HG03521 (cell line): Measurements from ENCODE around the gene CYP4A22.
"Not testable (repeated sequence)": the region's sequence is repeated elsewhere in the genome, so short reads cannot be mapped to it uniquely, and the experiment has no call there.

ENCODE experiments used
- ATAC-seq: cut with Tn5 transposase; IDR thresholded peaks from one replicate; pipeline ENCODE4 v1.9.1; 2021; ENCODE audit warnings: mild to moderate bottlenecking, moderate library complexity; ENCODE audit not compliant: unreplicated experiment

The CYP4A22 gene

DNA sequence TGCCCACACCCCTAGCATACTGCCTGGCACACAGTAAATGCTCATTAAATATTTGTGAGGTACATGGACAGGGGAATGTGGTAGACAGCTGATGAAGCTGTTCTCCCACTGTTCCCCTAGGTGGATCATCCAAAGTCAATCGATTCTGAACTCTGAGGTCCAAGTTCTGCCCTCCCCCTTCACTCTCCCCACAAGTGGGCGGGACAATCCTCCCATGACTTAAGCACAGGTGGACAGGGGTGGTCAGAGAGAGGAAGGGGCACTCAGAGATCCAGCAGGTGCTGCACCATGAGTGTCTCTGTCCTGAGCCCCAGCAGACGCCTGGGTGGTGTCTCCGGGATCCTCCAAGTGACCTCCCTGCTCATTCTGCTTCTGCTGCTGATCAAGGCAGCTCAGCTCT lies at the start of gene CYP4A22:
CYP4A22 (plus strand) TSS at position 244 of the 400 bp plus-strand sequence; CDS start at position 289, 45 bp downstream.
- ATAC-seq, result no peak

DNA sequence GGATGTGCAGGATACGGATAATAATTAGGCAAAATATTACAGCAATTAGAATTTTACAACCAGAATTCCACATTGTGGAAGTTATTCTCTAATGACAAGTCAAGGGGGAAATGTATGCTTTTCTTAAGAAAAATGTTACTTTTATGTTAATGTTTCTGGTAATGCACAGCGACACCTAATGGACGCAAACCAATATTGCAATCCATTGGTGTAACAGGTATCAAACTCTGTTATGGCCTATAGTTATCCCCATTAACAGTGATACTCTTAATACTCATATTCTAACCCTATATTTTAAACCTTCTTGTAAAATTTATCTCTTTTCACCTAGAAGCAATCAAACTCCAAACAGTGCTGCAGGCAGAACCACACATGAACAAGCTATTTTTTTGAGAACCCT lies 47.9 kb upstream of the CYP4A22 start:
- ATAC-seq, result not testable (repeated sequence)

DNA sequence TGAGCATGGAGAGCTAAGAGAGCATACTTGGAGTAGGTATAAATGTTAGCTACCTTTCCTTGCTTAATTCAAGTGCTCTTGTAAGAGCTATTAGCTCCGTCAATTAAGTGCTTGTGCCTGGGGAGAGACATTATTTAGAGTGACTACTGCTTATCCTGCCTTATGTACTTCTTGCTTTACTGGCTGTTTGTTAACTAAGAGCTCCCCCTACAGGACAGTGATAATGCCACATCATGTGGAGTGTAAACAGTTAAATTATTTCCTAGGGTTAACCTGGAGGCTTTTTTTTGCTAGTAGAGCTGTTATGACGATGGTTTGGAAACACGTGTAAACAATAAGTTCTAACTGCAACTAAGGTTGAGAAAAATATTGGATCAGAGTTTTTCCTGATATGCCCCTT lies 45.8 kb upstream of the CYP4A22 start:
- not testable (repeated sequence) for ATAC-seq

DNA sequence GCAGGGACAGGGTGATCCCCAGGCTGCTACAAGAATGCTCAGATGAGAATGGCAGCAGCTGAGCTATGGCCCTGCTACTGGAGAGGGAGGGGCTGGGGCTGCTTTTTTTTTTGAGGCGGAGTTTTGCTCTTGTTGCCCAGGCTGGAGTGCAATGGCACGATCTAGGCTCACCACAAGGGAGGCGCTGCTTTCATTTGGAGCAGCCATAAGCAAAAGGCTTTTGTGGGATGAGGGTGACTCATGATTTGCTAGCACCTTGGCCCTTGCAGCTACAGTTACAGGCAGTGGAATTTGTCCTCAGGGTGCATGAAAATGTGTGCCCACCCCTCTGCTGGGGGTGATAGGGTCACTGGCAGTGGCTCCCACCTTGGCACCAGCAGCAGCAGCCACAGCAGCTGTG lies 32.4 kb upstream of the CYP4A22 start:
- ATAC-seq, result no peak

- no peak for ATAC-seq
Measured at GRCh38 chr1:47106792-47107191, 30.4 kb upstream of the CYP4A22 start.

GRCh38 chr1:47107851-47108574 lies 29.2 kb upstream of the CYP4A22 start:
- not testable (repeated sequence) for ATAC-seq

GRCh38 chr1:47109482-47109881 lies 27.8 kb upstream of the CYP4A22 start:
- ATAC-seq, result not testable (repeated sequence)

DNA sequence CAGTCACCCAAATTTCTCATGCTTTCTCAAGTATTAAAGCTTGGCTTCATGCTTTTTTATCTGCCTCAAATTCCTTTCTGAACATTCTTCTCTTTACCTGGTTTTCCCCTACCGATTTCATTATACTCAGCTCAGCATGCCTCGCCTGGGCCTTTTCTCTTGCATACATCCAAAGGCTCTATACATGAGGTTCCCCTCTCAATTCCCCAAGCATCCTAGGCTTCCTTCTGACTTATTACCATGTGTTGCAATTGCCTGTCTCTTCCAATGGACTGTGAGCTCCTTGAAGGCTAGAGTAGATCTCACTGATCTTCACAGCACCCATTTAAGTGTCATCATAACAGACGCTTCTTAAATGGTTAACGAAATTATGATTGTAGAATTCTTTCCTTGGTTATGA lies 24.1 kb upstream of the CYP4A22 start:
- no peak for ATAC-seq

DNA sequence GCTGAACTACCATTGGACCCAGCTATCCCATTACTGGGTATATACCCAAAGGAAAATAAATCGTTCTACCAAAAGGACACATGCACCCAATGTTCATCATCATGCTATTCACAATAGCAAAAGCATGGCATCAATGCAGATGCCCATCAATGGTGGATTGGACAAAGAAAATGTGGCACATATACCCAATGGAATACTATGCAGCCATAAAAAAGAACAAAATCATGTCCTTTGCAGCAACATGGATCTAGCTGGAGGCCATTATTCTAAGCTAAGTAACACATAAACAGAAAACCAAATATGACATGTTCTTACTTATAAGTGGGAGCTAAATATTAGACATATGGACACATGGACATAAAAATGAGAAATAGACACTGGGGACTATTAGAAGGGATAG lies 16.2 kb upstream of the CYP4A22 start:
- ATAC-seq, result not testable (repeated sequence)

GRCh38 chr1:47124834-47125233 lies 12.4 kb upstream of the CYP4A22 start:
- ATAC-seq, result not testable (repeated sequence)

DNA sequence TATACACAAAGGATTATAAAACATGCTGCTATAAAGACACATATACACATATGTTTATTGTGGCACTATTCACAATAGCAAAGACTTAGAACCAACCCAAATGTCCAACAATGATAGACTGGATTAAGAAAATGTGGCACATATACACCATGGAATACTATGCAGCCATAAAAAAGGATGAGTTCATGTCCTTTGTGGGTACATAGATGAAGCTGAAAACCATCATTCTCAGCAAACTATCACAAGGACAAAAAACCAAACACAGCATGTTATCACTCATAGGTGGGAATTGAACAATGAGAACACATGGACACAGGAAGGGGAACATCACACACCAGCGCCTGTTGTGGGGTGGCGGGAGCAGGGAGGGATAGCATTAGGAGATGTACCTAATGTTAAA lies 10.2 kb upstream of the CYP4A22 start:
- ATAC-seq, result not testable (repeated sequence)

GRCh38 chr1:47128221-47128620 lies 9.0 kb upstream of the CYP4A22 start:
- no peak for ATAC-seq

DNA sequence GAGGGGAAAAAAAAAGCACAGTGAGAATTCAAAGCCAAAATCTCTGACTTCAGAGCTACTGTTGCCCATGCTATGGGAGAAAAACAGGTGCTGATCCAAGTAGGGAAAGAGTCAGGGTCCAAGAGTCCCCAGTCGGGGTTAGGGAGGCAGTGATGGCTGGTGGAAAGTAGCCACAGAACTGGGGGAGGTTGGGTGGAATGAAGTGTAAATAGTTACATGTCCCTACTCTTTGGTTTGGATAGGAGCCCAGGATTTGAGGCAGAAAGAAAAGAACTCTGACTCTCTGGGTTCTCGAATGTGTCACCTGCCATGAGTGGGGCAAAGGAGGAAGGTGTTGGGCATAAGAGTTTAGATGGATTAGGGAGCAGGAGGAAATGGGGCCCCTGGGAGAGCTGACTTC lies 8.4 kb upstream of the CYP4A22 start:
- ATAC-seq, result not testable (repeated sequence)

GRCh38 chr1:47129489-47130230 lies 7.6 kb upstream of the CYP4A22 start:
- ATAC-seq, result not testable (repeated sequence)

GRCh38 chr1:47132665-47133064 lies 4.6 kb upstream of the CYP4A22 start:
- ATAC-seq, result not testable (repeated sequence)

- no peak for ATAC-seq
Measured at GRCh38 chr1:47137925-47138615, 829 bp downstream of the CYP4A22 start.

- ATAC-seq, result not testable (repeated sequence)
Measured at GRCh38 chr1:47140358-47140757, 3.1 kb downstream of the CYP4A22 start.

DNA sequence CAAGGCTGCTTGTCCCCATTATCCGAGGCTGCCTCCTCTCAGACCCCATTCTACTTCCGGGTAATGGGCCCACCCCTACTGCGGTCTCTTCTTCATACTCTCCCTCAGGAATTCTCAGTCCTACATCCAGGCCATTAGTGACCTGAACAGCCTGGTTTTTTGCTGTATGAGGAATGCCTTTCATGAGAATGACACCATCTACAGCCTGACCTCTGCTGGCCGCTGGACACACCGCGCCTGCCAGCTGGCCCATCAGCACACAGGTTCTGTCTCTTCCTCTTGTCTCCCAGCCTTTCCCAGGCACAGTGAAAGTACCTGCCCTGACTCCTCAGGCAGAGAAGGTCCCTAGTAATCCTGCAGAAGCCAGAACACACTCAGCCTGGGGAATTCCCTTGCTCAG lies 6.4 kb downstream of the CYP4A22 start:
- ATAC-seq, result not testable (repeated sequence)

DNA sequence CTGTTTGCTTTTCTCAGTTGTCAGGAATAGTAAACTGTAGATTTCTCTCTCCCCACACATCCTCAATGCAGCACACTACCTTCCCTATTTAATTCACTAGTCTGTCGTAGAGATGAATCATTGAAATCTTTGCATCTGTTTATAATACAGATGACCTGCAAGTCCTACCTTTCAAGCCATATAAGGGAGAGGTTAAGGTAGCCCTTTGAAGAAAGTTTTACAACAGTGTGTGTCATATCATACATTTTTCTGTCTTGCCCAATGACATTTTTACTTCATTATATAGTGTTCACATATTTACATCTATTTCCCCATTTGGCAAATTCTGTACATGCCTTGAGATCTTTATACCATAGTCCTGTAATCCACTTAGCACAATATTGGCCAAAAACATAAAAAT lies 9.3 kb downstream of the CYP4A22 start:
- ATAC-seq, result not testable (repeated sequence)

DNA sequence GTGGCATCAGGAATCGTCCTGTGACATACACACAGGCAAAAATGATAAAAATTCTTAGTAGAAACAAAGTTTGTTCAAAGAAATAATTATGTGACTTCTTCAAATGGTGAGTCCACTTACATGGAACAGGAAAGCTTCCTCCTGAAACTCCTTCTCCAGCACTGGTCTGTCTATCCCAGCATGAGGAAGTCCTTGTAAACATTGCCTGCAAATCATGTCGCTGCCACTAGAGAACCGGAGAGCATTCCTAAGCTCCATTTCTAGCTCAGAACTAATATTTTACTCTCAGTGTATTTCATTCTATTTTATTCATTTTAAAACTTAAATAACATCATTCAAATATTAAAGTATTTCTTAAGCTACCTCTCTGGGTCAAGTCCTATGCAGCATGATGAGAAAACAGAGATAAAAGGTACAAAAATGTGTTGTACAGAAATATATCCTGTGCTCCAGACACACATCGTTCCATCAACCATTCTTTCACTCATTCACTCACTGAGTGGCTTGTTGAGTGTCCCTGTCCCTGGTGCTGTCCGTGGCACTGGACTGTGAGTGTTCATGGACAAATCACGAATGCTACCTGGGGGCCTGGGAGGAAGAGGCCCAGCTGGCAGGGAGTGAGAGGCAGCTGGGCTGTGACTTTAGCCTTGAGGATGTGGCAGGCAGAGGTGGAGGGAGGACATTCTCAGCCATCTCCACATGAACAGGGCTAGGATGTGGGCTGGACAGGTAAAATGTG lies 10.0 kb downstream of the CYP4A22 start:
- ATAC-seq, result no peak

- ATAC-seq, result not testable (repeated sequence)
Measured at GRCh38 chr1:47149162-47149561, 11.9 kb downstream of the CYP4A22 start.
